ENCODE measurements around the gene AHR.
"Not testable (repeated sequence)": the region's sequence is repeated elsewhere in the genome, so short reads cannot be mapped to it uniquely, and the experiment has no call there.

AHR gene

GRCh38 chr7:17340655-17341054 is 42.2 kb downstream of the AHR start:
- no peak for TF ChIP-seq Cebpa-rat (IDR thresholded peaks at IDR 0.05)
- H3K4me3 ChIP-seq, result no peak overlapping the region
- no peaks in the 10 kb centered on the region for H4K20me1 ChIP-seq
- H3K9me3 ChIP-seq (replicated peaks in 1 of 11), result peaks cover 0 to 4% (median 0%) of the 10 kb centered on the region in 11 experiments; a peak in 2 of 22 replicates
- no peak overlapping the region for H3K27ac ChIP-seq
- H3K27me3 ChIP-seq, result no peaks in the 10 kb centered on the region
- no peaks in the 10 kb centered on the region for H3K36me3 ChIP-seq
- H3K4me1 ChIP-seq, result 0 out of 20 replicates have a peak, but pooled peaks cover 0 to 3% (median 0%) of the 10 kb centered on the region in 10 experiments
- no peak overlapping the region for H3K9ac ChIP-seq
- H3K4me2 ChIP-seq, result no peak overlapping the region

GRCh38 chr7:17342756-17343155 is 44.3 kb downstream of the AHR start:
- Histone ChIP-seq H4K20me1 (no peaks in the 10 kb centered on the region), H3K36me3 (no peaks in the 10 kb centered on the region), H3K4me1 (0 out of 20 replicates have a peak, but pooled peaks cover 0 to 3% (median 0%) of the 10 kb centered on the region in 10 experiments), H3K9ac (no peak overlapping the region), H3K27me3 (no peaks in the 10 kb centered on the region), H3K9me3 (replicated peaks in 1 of 11) (peaks cover 0 to 4% (median 0%) of the 10 kb centered on the region in 11 experiments; a peak in 2 of 22 replicates), H3K4me2 (no peak overlapping the region), H3K27ac (no peak overlapping the region), H3K4me3 (no peak overlapping the region)
- TF ChIP-seq Cebpa-rat (IDR thresholded peaks at IDR 0.05), result no peak

GRCh38 chr7:17347401-17347800 is 48.9 kb downstream of the AHR start:
- Histone ChIP-seq H3K9me3 (replicated peaks in 1 of 11) (peaks cover 5 to 34% (median 14%) of the 10 kb centered on the region in 11 experiments; a peak in 16 of 22 replicates), H3K4me2 (no peak overlapping the region)

DNA sequence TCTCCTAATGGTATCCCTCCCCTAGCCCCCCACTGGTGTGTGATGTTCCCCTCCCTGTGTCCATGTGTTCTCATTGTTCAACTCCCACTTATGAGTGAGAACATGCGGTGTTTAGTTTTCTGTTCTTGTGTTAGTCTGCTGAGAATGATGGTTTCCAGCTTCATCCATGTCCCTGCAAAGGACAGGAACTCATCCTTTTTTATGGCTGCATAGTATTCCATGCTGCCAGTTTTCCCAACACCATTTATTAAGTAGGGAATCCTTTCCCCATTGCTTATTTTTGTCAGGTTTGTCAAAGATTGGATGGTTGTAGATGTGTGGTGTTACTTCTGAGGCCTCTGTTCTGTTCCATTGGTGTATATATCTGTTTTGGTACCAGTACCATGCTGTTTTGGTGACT is 50.5 kb downstream of the AHR start:
- H3K4me1 ChIP-seq, H3K9ac ChIP-seq, H3K27ac ChIP-seq, H3K4me3 ChIP-seq, H3K4me2 ChIP-seq, H3K27me3 ChIP-seq, H4K20me1 ChIP-seq, H3K36me3 ChIP-seq: not testable (repeated sequence)
- H3K9me3 ChIP-seq (replicated peaks in 1 of 11), result peaks cover 5 to 41% (median 14%) of the 10 kb centered on the region in 11 experiments; a peak in 16 of 22 replicates

More at GRCh38 chr7:17347401-17347800, 48.9 kb downstream of the AHR start:
- H3K4me3 ChIP-seq, result no peak overlapping the region
- H3K36me3 ChIP-seq, result no peaks in the 10 kb centered on the region
- H3K27me3 ChIP-seq, result no peaks in the 10 kb centered on the region
- no peak overlapping the region for H3K27ac ChIP-seq
- no peaks in the 10 kb centered on the region for H4K20me1 ChIP-seq
- peaks cover 0 to 5% (median 0%) of the 10 kb centered on the region in 10 experiments; a peak in 1 of 20 replicates for H3K4me1 ChIP-seq
- H3K9ac ChIP-seq, result no peak overlapping the region
- no peak for TF ChIP-seq Cebpa-rat (IDR thresholded peaks at IDR 0.05)

DNA sequence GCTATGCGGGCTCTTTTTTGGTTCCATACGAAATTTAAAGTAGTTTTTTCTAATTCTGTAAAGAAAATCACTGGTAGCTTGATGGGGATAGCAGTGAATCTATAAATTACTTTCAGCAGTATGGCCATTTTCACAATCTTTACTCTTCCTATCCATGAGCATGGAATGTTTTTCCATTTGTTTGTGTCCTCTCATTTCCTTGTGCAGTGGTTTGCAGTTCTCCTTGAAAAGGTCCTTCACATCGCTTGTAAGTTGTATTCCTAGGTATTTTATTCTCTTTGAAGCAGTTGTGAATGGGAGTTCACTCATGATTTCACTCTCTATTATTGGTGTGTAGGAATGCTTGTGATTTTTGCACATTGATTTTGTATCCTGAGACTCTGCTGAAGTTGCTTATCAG is 51.9 kb downstream of the AHR start:
- H3K27ac ChIP-seq, H3K4me3 ChIP-seq, H3K9ac ChIP-seq, H4K20me1 ChIP-seq, H3K27me3 ChIP-seq, H3K36me3 ChIP-seq, H3K4me1 ChIP-seq: not testable (repeated sequence)
- Histone ChIP-seq H3K9me3 (replicated peaks in 1 of 11) (peaks cover 5 to 44% (median 14%) of the 10 kb centered on the region in 11 experiments; a peak in 16 of 22 replicates), H3K4me2 (0 out of 22 replicates have a peak overlapping the region, but pooled peaks of 1 of the 11 experiments have one; percentile 9)

GRCh38 chr7:17353650-17354419 is 55.4 kb downstream of the AHR start:
- not testable (repeated sequence) for H3K9ac ChIP-seq, H4K20me1 ChIP-seq, H3K36me3 ChIP-seq, H3K27me3 ChIP-seq, H3K27ac ChIP-seq, H3K4me3 ChIP-seq, H3K4me1 ChIP-seq
- peak overlapping the region in 1 of 11 experiments; percentile 16; a peak in 1 of 22 replicates for H3K4me2 ChIP-seq
- H3K9me3 ChIP-seq (replicated peaks in 1 of 11), result peaks cover 5 to 43% (median 14%) of the 10 kb centered on the region in 11 experiments; a peak in 16 of 22 replicates

GRCh38 chr7:17354473-17354872 is 56.0 kb downstream of the AHR start:
- H3K27ac ChIP-seq, result no peak overlapping the region
- no peak overlapping the region for H3K4me2 ChIP-seq
- no peak overlapping the region for H3K4me3 ChIP-seq
- H3K27me3 ChIP-seq, result no peaks in the 10 kb centered on the region
- H3K36me3 ChIP-seq, result no peaks in the 10 kb centered on the region
- H3K9me3 ChIP-seq (replicated peaks in 1 of 11), result peaks cover 5 to 37% (median 9%) of the 10 kb centered on the region in 11 experiments; a peak in 16 of 22 replicates
- peaks cover 0 to 5% (median 0%) of the 10 kb centered on the region in 10 experiments; a peak in 3 of 20 replicates for H3K4me1 ChIP-seq
- no peaks in the 10 kb centered on the region for H4K20me1 ChIP-seq
- TF ChIP-seq Cebpa-rat (IDR thresholded peaks at IDR 0.05), result no peak
- no peak overlapping the region for H3K9ac ChIP-seq

- Histone ChIP-seq H3K36me3 (no peaks in the 10 kb centered on the region), H3K9ac (no peak overlapping the region), H3K27ac (no peak overlapping the region), H3K9me3 (replicated peaks in 1 of 11) (peaks cover 3 to 31% (median 5%) of the 10 kb centered on the region in 11 experiments; a peak in 16 of 22 replicates), H3K4me2 (no peak overlapping the region), H4K20me1 (no peaks in the 10 kb centered on the region), H3K4me1 (peaks cover 0 to 5% (median 0%) of the 10 kb centered on the region in 10 experiments; a peak in 3 of 20 replicates), H3K27me3 (no peaks in the 10 kb centered on the region), H3K4me3 (no peak overlapping the region)
- TF ChIP-seq Cebpa-rat (IDR thresholded peaks at IDR 0.05), result no peak
These were observed 56.6 kb downstream of the AHR start for GRCh38 chr7:17355050-17355449.

DNA sequence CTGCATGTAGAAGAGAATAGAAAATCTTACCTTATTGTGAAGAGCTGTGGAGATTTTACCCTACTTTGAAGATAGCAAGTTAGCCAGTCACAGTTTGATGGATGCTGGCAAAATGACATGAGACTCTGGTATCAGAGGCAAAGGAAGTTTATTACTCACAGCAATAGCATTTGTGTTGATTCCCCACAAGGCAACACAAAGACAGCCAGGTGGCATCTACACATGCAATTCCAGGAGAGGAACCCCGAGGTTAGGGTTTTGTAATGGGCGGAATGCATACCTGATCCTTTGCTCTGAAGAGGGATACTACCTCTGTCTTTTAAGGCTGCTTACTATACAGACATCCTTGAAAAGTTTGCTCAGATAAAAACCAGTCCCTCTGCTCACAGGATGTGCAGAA is 59.5 kb downstream of the AHR start:
- Histone ChIP-seq H3K27ac (no peak overlapping the region), H3K27me3 (no peaks in the 10 kb centered on the region), H3K4me2 (no peak overlapping the region), H3K9me3 (replicated peaks in 1 of 11) (peaks cover 0 to 17% (median 9%) of the 10 kb centered on the region in 11 experiments; a peak in 9 of 22 replicates), H4K20me1 (no peaks in the 10 kb centered on the region), H3K4me1 (peaks cover 0 to 5% (median 0%) of the 10 kb centered on the region in 10 experiments; a peak in 2 of 20 replicates), H3K4me3 (no peak overlapping the region), H3K9ac (no peak overlapping the region), H3K36me3 (no peaks in the 10 kb centered on the region)
- no peak for TF ChIP-seq Cebpa-rat (IDR thresholded peaks at IDR 0.05)

GRCh38 chr7:17359610-17360009 is 61.2 kb downstream of the AHR start:
- Histone ChIP-seq H3K4me2 (no peak overlapping the region), H4K20me1 (no peaks in the 10 kb centered on the region), H3K27ac (no peak overlapping the region), H3K4me3 (no peak overlapping the region), H3K36me3 (no peaks in the 10 kb centered on the region), H3K9me3 (replicated peaks in 1 of 11) (peaks cover 0 to 17% (median 9%) of the 10 kb centered on the region in 11 experiments; a peak in 9 of 22 replicates), H3K27me3 (no peaks in the 10 kb centered on the region), H3K9ac (no peak overlapping the region), H3K4me1 (no peaks in the 10 kb centered on the region)
- no peak for TF ChIP-seq Cebpa-rat (IDR thresholded peaks at IDR 0.05)
